Suprapubic skin (tissue), 3 donors: ENCODE results near the gene TBATA.

Experiments used
- CTCF ChIP-seq, 2 donors: fragments of 200-600 bp in 1 of 2; fragments of 450-650 bp in 1 of 2; sonication (generic) in 1 of 2; IDR thresholded peaks; one replicate each; pipeline ENCODE4 v1.5.1; 2016 to 2019; ENCODE audit warnings: antibody characterized with exemption in 2 of 2, mild to moderate bottlenecking in 1 of 2, moderate library complexity in 1 of 2
- POLR2A ChIP-seq, 2 donors: fragments of 450-650 bp; IDR thresholded peaks; one replicate each; pipeline ENCODE4 v1.6.1; 2017; ENCODE audit warnings: antibody characterized with exemption in 2 of 2, mild to moderate bottlenecking in 2 of 2, moderate library complexity in 2 of 2

- no peak for TF ChIP-seq CTCF (IDR thresholded peaks at IDR 0.05)
- TF ChIP-seq POLR2A (IDR thresholded peaks at IDR 0.05), result no peak
These were observed 16.1 kb downstream of the TBATA start for GRCh38 chr10:70769121-70769520.
